Measurements from ENCODE around the gene DAZAP1.

DAZAP1 gene

GRCh38 chr19:1455002-1455335 is 47.6 kb downstream of the DAZAP1 start:
- Histone ChIP-seq H2AFZ (ENCODE audit: low read length, unreplicated experiment) (no peak overlapping the region), H3K27me3 (ENCODE audit: insufficient read depth, low read length) (peaks cover 27% of the 10 kb centered on the region), H3K36me3 (ENCODE audit: insufficient read depth, low read length) (no peaks in the 10 kb centered on the region), H3K4me1 (ENCODE audit: control insufficient read depth, insufficient read depth, low read length, unreplicated experiment) (peaks cover 7% of the 10 kb centered on the region), H3K4me3 (ENCODE audit: low read depth, low read length) (no peak overlapping the region), H3K27ac (ENCODE audit: low read depth, low read length) (no peak overlapping the region), H3K79me2 (ENCODE audit: control insufficient read depth, insufficient read depth, low read length, unreplicated experiment) (no peaks in the 10 kb centered on the region)

- Histone ChIP-seq H3K27me3 (ENCODE audit: insufficient read depth, low read length) (peaks cover 21% of the 10 kb centered on the region), H3K79me2 (ENCODE audit: control insufficient read depth, insufficient read depth, low read length, unreplicated experiment) (no peaks in the 10 kb centered on the region), H2AFZ (ENCODE audit: low read length, unreplicated experiment) (no peak overlapping the region), H3K36me3 (ENCODE audit: insufficient read depth, low read length) (no peaks in the 10 kb centered on the region), H3K4me1 (ENCODE audit: control insufficient read depth, insufficient read depth, low read length, unreplicated experiment) (peaks cover 7% of the 10 kb centered on the region), H3K4me3 (ENCODE audit: low read depth, low read length) (no peak overlapping the region), H3K27ac (ENCODE audit: low read depth, low read length) (no peak overlapping the region)
These were observed 48.1 kb downstream of the DAZAP1 start for GRCh38 chr19:1455336-1456120.

- Histone ChIP-seq H3K4me3 (ENCODE audit: low read depth, low read length) (no peak overlapping the region), H3K27ac (ENCODE audit: low read depth, low read length) (no peak overlapping the region), H3K4me1 (ENCODE audit: control insufficient read depth, insufficient read depth, low read length, unreplicated experiment) (peaks cover 7% of the 10 kb centered on the region), H3K27me3 (ENCODE audit: insufficient read depth, low read length) (peaks cover 14% of the 10 kb centered on the region), H3K79me2 (ENCODE audit: control insufficient read depth, insufficient read depth, low read length, unreplicated experiment) (no peaks in the 10 kb centered on the region), H3K36me3 (ENCODE audit: insufficient read depth, low read length) (no peaks in the 10 kb centered on the region), H2AFZ (ENCODE audit: low read length, unreplicated experiment) (no peak overlapping the region)
These were observed 48.9 kb downstream of the DAZAP1 start for GRCh38 chr19:1456121-1456900.

- Histone ChIP-seq H3K79me2 (ENCODE audit: control insufficient read depth, insufficient read depth, low read length, unreplicated experiment) (no peaks in the 10 kb centered on the region), H3K27me3 (ENCODE audit: insufficient read depth, low read length) (peaks cover 7% of the 10 kb centered on the region; the same call in 1 of the 2 replicates), H3K4me3 (ENCODE audit: low read depth, low read length) (no peak overlapping the region), H3K4me1 (ENCODE audit: control insufficient read depth, insufficient read depth, low read length, unreplicated experiment) (peaks cover 7% of the 10 kb centered on the region), H3K36me3 (ENCODE audit: insufficient read depth, low read length) (no peaks in the 10 kb centered on the region), H2AFZ (ENCODE audit: low read length, unreplicated experiment) (no peak overlapping the region), H3K27ac (ENCODE audit: low read depth, low read length) (no peak overlapping the region)
These were observed 49.8 kb downstream of the DAZAP1 start for GRCh38 chr19:1457031-1457739.

- Histone ChIP-seq H3K27me3 (ENCODE audit: insufficient read depth, low read length) (no peaks in the 10 kb centered on the region), H3K36me3 (ENCODE audit: insufficient read depth, low read length) (no peaks in the 10 kb centered on the region), H3K79me2 (ENCODE audit: control insufficient read depth, insufficient read depth, low read length, unreplicated experiment) (no peaks in the 10 kb centered on the region), H3K4me3 (ENCODE audit: low read depth, low read length) (no peak overlapping the region), H2AFZ (ENCODE audit: low read length, unreplicated experiment) (no peak overlapping the region), H3K27ac (ENCODE audit: low read depth, low read length) (no peak overlapping the region), H3K4me1 (ENCODE audit: control insufficient read depth, insufficient read depth, low read length, unreplicated experiment) (peaks cover 7% of the 10 kb centered on the region)
These were observed 50.5 kb downstream of the DAZAP1 start for GRCh38 chr19:1457892-1458291.

GRCh38 chr19:1459479-1459878 is 52.1 kb downstream of the DAZAP1 start:
- Histone ChIP-seq H2AFZ (ENCODE audit: low read length, unreplicated experiment) (no peak overlapping the region), H3K36me3 (ENCODE audit: insufficient read depth, low read length) (no peaks in the 10 kb centered on the region), H3K4me1 (ENCODE audit: control insufficient read depth, insufficient read depth, low read length, unreplicated experiment) (no peaks in the 10 kb centered on the region), H3K27ac (ENCODE audit: low read depth, low read length) (no peak overlapping the region), H3K79me2 (ENCODE audit: control insufficient read depth, insufficient read depth, low read length, unreplicated experiment) (no peaks in the 10 kb centered on the region), H3K27me3 (ENCODE audit: insufficient read depth, low read length) (no peaks in the 10 kb centered on the region), H3K4me3 (ENCODE audit: low read depth, low read length) (no peak overlapping the region)

GRCh38 chr19:1460033-1460995 is 52.9 kb downstream of the DAZAP1 start:
- Histone ChIP-seq H3K27ac (ENCODE audit: low read depth, low read length) (no peak overlapping the region), H3K4me1 (ENCODE audit: control insufficient read depth, insufficient read depth, low read length, unreplicated experiment) (no peaks in the 10 kb centered on the region)

GRCh38 chr19:1461862-1462261 is 54.5 kb downstream of the DAZAP1 start:
- no peaks in the 10 kb centered on the region for H3K4me1 ChIP-seq (ENCODE audit: control insufficient read depth, insufficient read depth, low read length, unreplicated experiment)
- H3K27ac ChIP-seq (ENCODE audit: low read depth, low read length) = no peak overlapping the region
- no peaks in the 10 kb centered on the region for H3K27me3 ChIP-seq (ENCODE audit: insufficient read depth, low read length)
- no peaks in the 10 kb centered on the region for H3K36me3 ChIP-seq (ENCODE audit: insufficient read depth, low read length)
- no peak overlapping the region for H3K4me3 ChIP-seq (ENCODE audit: low read depth, low read length)
- peaks cover 4% of the 10 kb centered on the region for H3K79me2 ChIP-seq (ENCODE audit: control insufficient read depth, insufficient read depth, low read length, unreplicated experiment)
- H2AFZ ChIP-seq (ENCODE audit: low read length, unreplicated experiment) = no peak overlapping the region

More at GRCh38 chr19:1460033-1460995, 52.9 kb downstream of the DAZAP1 start:
- Histone ChIP-seq H3K27me3 (ENCODE audit: insufficient read depth, low read length) (no peaks in the 10 kb centered on the region), H3K79me2 (ENCODE audit: control insufficient read depth, insufficient read depth, low read length, unreplicated experiment) (no peaks in the 10 kb centered on the region), H3K36me3 (ENCODE audit: insufficient read depth, low read length) (no peaks in the 10 kb centered on the region), H2AFZ (ENCODE audit: low read length, unreplicated experiment) (no peak overlapping the region), H3K4me3 (ENCODE audit: low read depth, low read length) (no peak overlapping the region)

GRCh38 chr19:1465191-1466016 is 58.0 kb downstream of the DAZAP1 start:
- Histone ChIP-seq H3K36me3 (ENCODE audit: insufficient read depth, low read length) (no peaks in the 10 kb centered on the region), H3K27ac (ENCODE audit: low read depth, low read length) (no peak overlapping the region), H3K4me3 (ENCODE audit: low read depth, low read length) (no peak overlapping the region)

More at GRCh38 chr19:1465191-1466016, 58.0 kb downstream of the DAZAP1 start:
- no peaks in the 10 kb centered on the region for H3K4me1 ChIP-seq (ENCODE audit: control insufficient read depth, insufficient read depth, low read length, unreplicated experiment)
- no peaks in the 10 kb centered on the region for H3K27me3 ChIP-seq (ENCODE audit: insufficient read depth, low read length)
- H2AFZ ChIP-seq (ENCODE audit: low read length, unreplicated experiment) = no peak overlapping the region
- peaks cover 8% of the 10 kb centered on the region for H3K79me2 ChIP-seq (ENCODE audit: control insufficient read depth, insufficient read depth, low read length, unreplicated experiment)

Measured in ACC112 (cell line).